Measurements from ENCODE around the gene CNOT8. TPM values are rescaled to one million over a fixed set of nuclear protein-coding genes. Genes with fewer than 3 reads are reported as not detected.
"Not testable (repeated sequence)": the region's sequence is repeated elsewhere in the genome, so short reads cannot be mapped to it uniquely, and the experiment has no call there.

Gene CNOT8
- total RNA-seq, 1 donor from 2014 or later, result 45.0 TPM

GRCh38 chr5:154863291-154864080 is 5.1 kb downstream of the CNOT8 start:
- DNase-seq (ENCODE audit: low spot score), result no peak

- DNase-seq (ENCODE audit: low spot score), result no peak
Observed at GRCh38 chr5:154865466-154866184, 7.2 kb downstream of the CNOT8 start.

- DNase-seq (ENCODE audit: low spot score), result no peak
Observed at GRCh38 chr5:154866841-154867240, 8.4 kb downstream of the CNOT8 start.

- DNase-seq (ENCODE audit: low spot score), result no peak
Observed at GRCh38 chr5:154868702-154869101, 10.3 kb downstream of the CNOT8 start.

- no peak for DNase-seq (ENCODE audit: low spot score)
Observed at GRCh38 chr5:154871734-154872133, 13.3 kb downstream of the CNOT8 start.

GRCh38 chr5:154873791-154874331 is 15.4 kb downstream of the CNOT8 start:
- DNase-seq (ENCODE audit: low spot score), result no peak

GRCh38 chr5:154878642-154879335 is 20.4 kb downstream of the CNOT8 start:
- DNase-seq (ENCODE audit: low spot score), result no peak

GRCh38 chr5:154881986-154882385 is 23.6 kb downstream of the CNOT8 start:
- DNase-seq (ENCODE audit: low spot score), result no peak

- DNase-seq (ENCODE audit: low spot score), result no peak
Observed at GRCh38 chr5:154884424-154884823, 26.0 kb downstream of the CNOT8 start.

- no peak for DNase-seq (ENCODE audit: low spot score)
Observed at GRCh38 chr5:154885439-154885838, 27.0 kb downstream of the CNOT8 start.

- no peak for DNase-seq (ENCODE audit: low spot score)
Observed at GRCh38 chr5:154892369-154892771, 33.9 kb downstream of the CNOT8 start.

GRCh38 chr5:154893381-154893780 is 35.0 kb downstream of the CNOT8 start:
- DNase-seq (ENCODE audit: low spot score), result no peak

- no peak for DNase-seq (ENCODE audit: low spot score)
Observed at GRCh38 chr5:154895606-154896561, 37.5 kb downstream of the CNOT8 start.

GRCh38 chr5:154896562-154897165 is 38.2 kb downstream of the CNOT8 start:
- DNase-seq (ENCODE audit: low spot score), result no peak

- no peak for DNase-seq (ENCODE audit: low spot score)
Observed at GRCh38 chr5:154898210-154898609, 39.8 kb downstream of the CNOT8 start.

- no peak for DNase-seq (ENCODE audit: low spot score)
Observed at GRCh38 chr5:154899151-154899816, 40.9 kb downstream of the CNOT8 start.

- DNase-seq (ENCODE audit: low spot score), result no peak
Observed at GRCh38 chr5:154900066-154900465, 41.6 kb downstream of the CNOT8 start.

GRCh38 chr5:154901276-154901675 is 42.8 kb downstream of the CNOT8 start:
- no peak for DNase-seq (ENCODE audit: low spot score)

GRCh38 chr5:154901913-154902312 is 43.5 kb downstream of the CNOT8 start:
- DNase-seq (ENCODE audit: low spot score), result no peak

- DNase-seq (ENCODE audit: low spot score), result not testable (repeated sequence)
Observed at GRCh38 chr5:154905601-154906000, 47.2 kb downstream of the CNOT8 start.
